GM18517 (cell line): ENCODE results near the gene RELL2.
A peak's percentile ranks its signal among the peaks of the same experiment; 100 is the strongest.

Source experiments
- ATAC-seq: cut with Tn5 transposase; IDR thresholded peaks from one replicate; pipeline ENCODE4 v1.9.1; 2021; ENCODE audit warnings: mild to moderate bottlenecking, moderate library complexity; ENCODE audit not compliant: unreplicated experiment

The RELL2 gene

GRCh38 chr5:141647242-141647641, 10.4 kb downstream of the RELL2 start:
- ATAC-seq, result no peak

- ATAC-seq, result no peak
Measured at GRCh38 chr5:141647851-141648250, 11.1 kb downstream of the RELL2 start.

GRCh38 chr5:141649056-141649688, 12.4 kb downstream of the RELL2 start:
- no peak for ATAC-seq

GRCh38 chr5:141649972-141650371, 13.2 kb downstream of the RELL2 start:
- no peak for ATAC-seq

GRCh38 chr5:141650851-141651727, 14.3 kb downstream of the RELL2 start, which contains the start of gene FCHSD1:
FCHSD1 (minus strand) TSS chr5:141651418; CDS start chr5:141651368, 50 bp downstream.
- peak; percentile 94 for ATAC-seq

- ATAC-seq, result no peak
Measured at GRCh38 chr5:141651728-141652105, 14.9 kb downstream of the RELL2 start.

- no peak for ATAC-seq
Measured at GRCh38 chr5:141654298-141654697, 17.5 kb downstream of the RELL2 start.

GRCh38 chr5:141655020-141655419, 18.2 kb downstream of the RELL2 start:
- no peak for ATAC-seq

GRCh38 chr5:141656396-141656795, 19.6 kb downstream of the RELL2 start:
- no peak for ATAC-seq

GRCh38 chr5:141657404-141657803, 20.6 kb downstream of the RELL2 start:
- ATAC-seq, result no peak

GRCh38 chr5:141657937-141658545, 21.2 kb downstream of the RELL2 start:
- ATAC-seq, result no peak

- no peak for ATAC-seq
Measured at GRCh38 chr5:141662028-141662427, 25.2 kb downstream of the RELL2 start.

- ATAC-seq, result no peak
Measured at GRCh38 chr5:141663506-141663905, 26.7 kb downstream of the RELL2 start.

GRCh38 chr5:141664733-141665461, 28.1 kb downstream of the RELL2 start:
- no peak for ATAC-seq

- no peak for ATAC-seq
Measured at GRCh38 chr5:141665995-141666940, 29.5 kb downstream of the RELL2 start.

- ATAC-seq, result no peak
Measured at GRCh38 chr5:141668601-141669265, 31.9 kb downstream of the RELL2 start.

- ATAC-seq, result no peak
Measured at GRCh38 chr5:141669520-141669919, 32.7 kb downstream of the RELL2 start.

GRCh38 chr5:141672071-141672840, 35.5 kb downstream of the RELL2 start:
- ATAC-seq, result no peak
